CD4-positive, alpha-beta T cell (primary cell): ENCODE results near the gene FUT7. TPM values are rescaled to one million over a fixed set of nuclear protein-coding genes. Genes with fewer than 3 reads are reported as not detected.

Source experiments
- ATAC-seq: fragments of 200-7000 bp; cut with Tn5 transposase; one replicate; pipeline ENCODE4 v1.10.0; 2022; ENCODE audit warnings: mild to moderate bottlenecking; ENCODE audit not compliant: poor library complexity
- CTCF ChIA-PET: fragments of 350-600 bp; sonication (Branson Sonifier 250); formaldehyde crosslinking; loops from one replicate; lab custom pipeline; 2021; ENCODE audit warnings: antibody characterized with exemption, inconsistent platforms; lab: Charles Lee
- POLR2A ChIA-PET: fragments of 350-600 bp; sonication (Branson Sonifier 250); formaldehyde crosslinking; loops from one replicate; lab custom pipeline; 2021; ENCODE audit warnings: antibody characterized with exemption, inconsistent platforms; lab: Charles Lee
- DNase-seq, 14 experiments: peaks; one replicate each; pipeline ENCODE4 v3.0.0-alpha.2; 2013 to 2020; ENCODE audit warnings: mixed read lengths in 2 of 14
- H3K27ac ChIP-seq, 2 donors: one replicate each; pipeline versions ENCODE4 v1.5.1 to v1.7.0; 2013; ENCODE audit warnings: low read length in 2 of 2, low read depth in 1 of 2, mild to moderate bottlenecking in 1 of 2
- H3K27me3 ChIP-seq, 2 experiments: 1 replicate in 1 of 2; 2 replicates in 1 of 2; pipeline versions ENCODE4 v1.6.1 to v1.7.0; 2013; ENCODE audit warnings: low read length in 2 of 2, control low read depth in 1 of 2, mild to moderate bottlenecking in 1 of 2, moderate library complexity in 1 of 2; ENCODE audit not compliant: insufficient read depth in 2 of 2, control insufficient read depth in 1 of 2
- H3K36me3 ChIP-seq: one replicate; pipeline ENCODE4 v1.6.1; 2013; ENCODE audit warnings: low read length, control low read depth; ENCODE audit not compliant: insufficient read depth
- H3K4me1 ChIP-seq: one replicate; pipeline ENCODE4 v1.6.1; 2013; ENCODE audit warnings: low read length, control low read depth; ENCODE audit not compliant: insufficient read depth
- H3K4me3 ChIP-seq: one replicate; pipeline ENCODE4 v1.5.1; 2013; ENCODE audit warnings: mild to moderate bottlenecking, low read length, moderate library complexity
- H3K9me3 ChIP-seq, 2 experiments: 1 replicate in 1 of 2; 2 replicates in 1 of 2; pipeline versions ENCODE4 v1.6.1 to v1.7.0; 2013; ENCODE audit warnings: low read length in 2 of 2, mild to moderate bottlenecking in 2 of 2, control low read depth in 1 of 2, moderate library complexity in 1 of 2; ENCODE audit not compliant: control insufficient read depth in 1 of 2, insufficient read depth in 1 of 2
- H3K27ac Mint-ChIP-seq: one replicate; pipeline ENCODE4 v1.8.0; 2020; ENCODE audit warnings: mixed read lengths
- H3K27me3 Mint-ChIP-seq: one replicate; pipeline ENCODE4 v1.8.0; 2021; ENCODE audit warnings: mixed read lengths
- H3K36me3 Mint-ChIP-seq: one replicate; pipeline ENCODE4 v1.8.0; 2021; ENCODE audit warnings: low read depth, mixed read lengths
- H3K4me1 Mint-ChIP-seq: one replicate; pipeline ENCODE4 v1.8.0; 2021; ENCODE audit warnings: low read depth, mixed read lengths
- H3K4me3 Mint-ChIP-seq: one replicate; pipeline ENCODE4 v1.8.0; 2020; ENCODE audit warnings: mild to moderate bottlenecking, mixed read lengths
- H3K9me3 Mint-ChIP-seq: one replicate; pipeline ENCODE4 v1.8.0; 2020; ENCODE audit warnings: mixed read lengths
- intact Hi-C, 2 experiments: fragments of 100-400 bp; cut with DNase I in 1 of 2; cut with micrococcal nuclease in 1 of 2; formaldehyde crosslinking; loops; one replicate each; pipeline versions ENCODE4 v1.15.1 to v1.9.0; 2023 to 2025; cut with DNase I, micrococcal nuclease
- total RNA-seq, 174 experiments: library from RNA in 2 of 174; stranded (reverse) in 2 of 174; gene quantifications; one replicate each; pipeline ENCODE4 v1.2.3 and lab custom pipeline; 2021 to 2026
- TF ChIP-seq, protein P1 (sequence below): fragments of 200-600 bp; IDR thresholded peaks from one replicate; pipeline ENCODE4 v1.8.0; 2022; ENCODE audit warnings: antibody characterized with exemption, mild to moderate bottlenecking

FUT7 gene
- total RNA-seq, 2 experiments from 2014 or later, result 1.7 to 1.8 TPM

DNA sequence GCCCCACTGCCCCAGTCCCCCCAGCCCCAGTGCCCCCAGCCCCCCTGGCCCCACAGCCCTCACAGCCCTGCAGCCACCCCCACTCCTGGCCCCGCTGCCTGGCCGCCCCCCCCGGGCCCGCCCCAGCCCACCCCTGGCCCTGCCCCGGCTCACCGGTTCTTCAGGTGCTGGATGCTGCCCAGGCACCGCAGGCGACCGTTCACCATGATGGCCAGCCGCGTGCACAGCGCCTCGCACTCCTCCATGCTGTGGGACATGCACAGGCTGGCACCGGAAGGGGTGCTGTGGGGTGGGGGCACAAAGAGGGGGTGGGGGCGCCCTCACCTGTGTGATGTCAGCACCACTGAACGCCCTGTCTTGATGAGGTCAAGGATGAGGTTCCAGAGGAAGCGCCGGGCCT lies 22.7 kb downstream of the FUT7 start:
- ChIA-PET POLR2A (no interaction called here), CTCF (no interaction called here)
- H3K4me3 Mint-ChIP-seq, result no peak overlapping the region
- Histone ChIP-seq H3K27ac (no peak overlapping the region), H3K27me3 (no peaks in the 10 kb centered on the region), H3K4me1 (no peaks in the 10 kb centered on the region), H3K36me3 (peaks cover 31% of the 10 kb centered on the region), H3K9me3 (no peaks in the 10 kb centered on the region), H3K4me3 (no peak overlapping the region)
- TF ChIP-seq, protein P1, sequence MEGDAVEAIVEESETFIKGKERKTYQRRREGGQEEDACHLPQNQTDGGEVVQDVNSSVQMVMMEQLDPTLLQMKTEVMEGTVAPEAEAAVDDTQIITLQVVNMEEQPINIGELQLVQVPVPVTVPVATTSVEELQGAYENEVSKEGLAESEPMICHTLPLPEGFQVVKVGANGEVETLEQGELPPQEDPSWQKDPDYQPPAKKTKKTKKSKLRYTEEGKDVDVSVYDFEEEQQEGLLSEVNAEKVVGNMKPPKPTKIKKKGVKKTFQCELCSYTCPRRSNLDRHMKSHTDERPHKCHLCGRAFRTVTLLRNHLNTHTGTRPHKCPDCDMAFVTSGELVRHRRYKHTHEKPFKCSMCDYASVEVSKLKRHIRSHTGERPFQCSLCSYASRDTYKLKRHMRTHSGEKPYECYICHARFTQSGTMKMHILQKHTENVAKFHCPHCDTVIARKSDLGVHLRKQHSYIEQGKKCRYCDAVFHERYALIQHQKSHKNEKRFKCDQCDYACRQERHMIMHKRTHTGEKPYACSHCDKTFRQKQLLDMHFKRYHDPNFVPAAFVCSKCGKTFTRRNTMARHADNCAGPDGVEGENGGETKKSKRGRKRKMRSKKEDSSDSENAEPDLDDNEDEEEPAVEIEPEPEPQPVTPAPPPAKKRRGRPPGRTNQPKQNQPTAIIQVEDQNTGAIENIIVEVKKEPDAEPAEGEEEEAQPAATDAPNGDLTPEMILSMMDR, result no peak
- DNase-seq (no peak), ATAC-seq (no peak)
- H3K27ac Mint-ChIP-seq, result no peak overlapping the region
- intact Hi-C loops, result no loop called here
- H3K4me1 Mint-ChIP-seq, result no peaks in the 10 kb centered on the region
- peaks cover 5% of the 10 kb centered on the region for H3K36me3 Mint-ChIP-seq
- H3K27me3 Mint-ChIP-seq, result no peaks in the 10 kb centered on the region
- no peaks in the 10 kb centered on the region for H3K9me3 Mint-ChIP-seq

DNA sequence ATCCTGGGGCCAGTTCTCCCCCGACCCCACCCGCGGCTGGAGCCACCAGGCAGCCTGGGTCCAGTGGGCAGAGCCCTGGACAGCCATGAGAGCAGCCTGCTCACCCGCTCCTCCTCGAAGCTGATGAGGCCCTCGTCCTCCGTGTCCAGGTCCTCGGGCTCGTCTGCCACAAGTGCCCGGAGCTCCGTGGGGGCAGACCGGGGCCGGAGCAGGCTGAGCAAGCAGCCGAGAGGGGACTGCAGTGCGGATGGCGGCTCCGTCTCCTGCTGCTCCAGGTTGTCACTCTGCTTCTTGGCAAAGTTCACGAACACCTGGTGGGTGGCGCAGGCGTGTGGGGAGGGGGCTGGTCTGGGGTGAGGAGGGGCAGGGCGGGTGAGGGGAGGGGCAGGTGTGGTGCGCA lies 23.6 kb downstream of the FUT7 start:
- no peaks in the 10 kb centered on the region for H3K4me1 ChIP-seq
- TF ChIP-seq, protein P1, result no peak
- intact Hi-C loops, result no loop called here
- no peak overlapping the region for H3K4me3 ChIP-seq
- H3K27me3 ChIP-seq, result no peaks in the 10 kb centered on the region
- H3K27ac ChIP-seq, result no peak overlapping the region
- no peak overlapping the region for H3K27ac Mint-ChIP-seq
- no peak for DNase-seq
- peaks cover 27% of the 10 kb centered on the region for H3K36me3 ChIP-seq
- no peaks in the 10 kb centered on the region for H3K4me1 Mint-ChIP-seq
- H3K9me3 ChIP-seq, result no peaks in the 10 kb centered on the region
- ChIA-PET CTCF (no interaction called here), POLR2A (no interaction called here)
- no peaks in the 10 kb centered on the region for H3K27me3 Mint-ChIP-seq
- no peak overlapping the region for H3K4me3 Mint-ChIP-seq
- no peaks in the 10 kb centered on the region for H3K9me3 Mint-ChIP-seq
- no peak for ATAC-seq
- peaks cover 5% of the 10 kb centered on the region for H3K36me3 Mint-ChIP-seq

DNA sequence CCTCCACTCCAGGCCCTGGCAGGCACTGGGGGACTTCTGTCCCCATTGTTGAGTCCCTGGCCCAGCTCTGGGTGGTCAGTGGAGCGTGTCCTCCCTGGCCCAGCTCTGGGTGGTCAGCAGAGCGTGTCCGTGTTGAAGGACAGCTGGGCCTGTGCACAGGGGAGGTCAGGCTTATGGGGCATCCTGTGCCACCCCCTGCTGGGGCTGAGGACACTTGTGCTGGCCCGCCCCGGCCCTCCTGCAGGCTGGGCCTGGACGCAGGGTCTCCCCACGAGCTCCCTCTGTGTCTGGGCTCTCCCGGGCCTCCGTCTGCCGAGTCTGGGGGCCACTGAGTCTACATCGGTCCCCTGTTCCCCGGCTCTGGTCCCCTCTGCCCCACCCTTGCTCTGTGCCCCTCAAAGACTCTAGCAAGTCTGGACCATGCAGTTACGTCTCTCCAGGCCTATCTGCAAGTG lies 24.0 kb downstream of the FUT7 start:
- CTCF ChIA-PET, result no interaction called here
- Mint-ChIP-seq H3K4me3 (no peak overlapping the region), H3K4me1 (no peaks in the 10 kb centered on the region), H3K27me3 (no peaks in the 10 kb centered on the region), H3K27ac (no peak overlapping the region), H3K9me3 (no peaks in the 10 kb centered on the region), H3K36me3 (peaks cover 5% of the 10 kb centered on the region)
- POLR2A ChIA-PET, result interaction anchor here (1.1 kb wide), 1 partner anchor 27 kb away, joined by 3 read pairs; no protein-coding TSS in a partner anchor
- intact Hi-C loops, result no loop called here
- TF ChIP-seq, protein P1, result no peak
- Histone ChIP-seq H3K36me3 (peaks cover 24% of the 10 kb centered on the region), H3K4me1 (no peaks in the 10 kb centered on the region), H3K4me3 (no peak overlapping the region), H3K9me3 (no peaks in the 10 kb centered on the region), H3K27me3 (no peaks in the 10 kb centered on the region), H3K27ac (no peak overlapping the region)
- no peak for DNase-seq
- ATAC-seq, result no peak
